Measurements from ENCODE around the gene C16orf54.
"Not testable (repeated sequence)": the region's sequence is repeated elsewhere in the genome, so short reads cannot be mapped to it uniquely, and the experiment has no call there.

Gene C16orf54

DNA sequence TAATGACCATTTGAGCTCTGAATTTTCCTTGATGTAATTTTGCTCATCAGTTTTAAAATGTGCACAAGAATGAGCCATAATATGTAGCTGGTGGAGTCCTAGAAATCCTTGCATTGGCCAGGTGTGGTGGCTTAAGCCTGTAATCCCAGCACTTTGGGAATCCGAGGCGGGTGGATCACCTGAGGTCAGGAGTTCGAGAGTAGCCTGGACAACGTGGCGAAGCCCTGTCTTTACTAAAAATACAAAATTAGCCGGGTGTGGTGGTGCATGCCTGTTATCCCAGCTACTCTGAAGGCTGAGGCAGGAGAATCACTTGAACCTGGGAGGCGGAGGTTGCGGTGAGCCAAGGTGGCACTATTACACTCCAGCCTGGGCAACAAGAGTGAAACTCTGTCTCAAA, 11.3 kb upstream of the C16orf54 start:
- H3K4me1 ChIP-seq (ENCODE audit: control insufficient read depth, insufficient read depth, low read length); H3K27ac ChIP-seq (ENCODE audit: extremely low read depth, low read depth, low read length); H3K9me3 ChIP-seq (ENCODE audit: control insufficient read depth, insufficient read depth, low read depth, low read length); H3K36me3 ChIP-seq (ENCODE audit: control insufficient read depth in 2 of 2, insufficient read depth in 1 of 2, low read length in 2 of 2); H3K4me3 ChIP-seq (ENCODE audit: low read depth, low read length); POLR2A ChIA-PET: not testable (repeated sequence)
- CTCF ChIA-PET = interaction anchor here (0.7 to 2.1 kb wide), 2 partner anchors 28 to 32 kb away, joined by 3 to 7 read pairs; no protein-coding TSS in a partner anchor

DNA sequence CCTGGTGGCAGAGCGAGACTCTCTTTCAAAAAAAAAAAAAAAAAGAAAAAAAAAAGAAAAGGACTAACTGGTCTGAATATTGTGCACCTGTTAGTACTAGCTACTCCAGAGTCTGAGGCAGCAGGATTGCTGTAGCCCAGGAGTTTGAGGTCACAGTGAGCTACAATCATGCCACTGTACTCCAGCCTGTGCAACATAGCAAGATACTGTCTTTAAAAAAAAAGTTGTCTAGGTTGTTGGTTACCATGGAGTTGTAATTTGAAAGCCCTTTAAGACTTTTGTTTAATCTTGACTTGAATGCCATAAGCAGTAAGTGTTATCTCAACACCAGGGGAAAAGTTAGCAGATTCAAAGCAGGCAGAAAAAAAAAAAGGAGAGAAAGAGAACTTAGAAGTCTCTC, 10.9 kb upstream of the C16orf54 start:
- H3K27ac ChIP-seq (ENCODE audit: extremely low read depth, low read depth, low read length) = no peak overlapping the region
- H3K4me3 ChIP-seq (ENCODE audit: low read depth, low read length) = no peak overlapping the region
- ChIA-PET CTCF (interaction anchor here (0.6 to 2.1 kb wide), 3 partner anchors 27 to 55 kb away, joined by 3 to 7 read pairs (median 4); no protein-coding TSS in a partner anchor), POLR2A (no interaction called here)
- H3K4me1 ChIP-seq (ENCODE audit: control insufficient read depth, insufficient read depth, low read length) = no peaks in the 10 kb centered on the region
- H3K36me3 ChIP-seq (ENCODE audit: control insufficient read depth in 2 of 2, insufficient read depth in 1 of 2, low read length in 2 of 2) = no peaks in the 10 kb centered on the region
- TF ChIP-seq MYNN (tag by site-specific recombination; IDR thresholded peaks at IDR 0.05; ENCODE audit: borderline replicate concordance) = 0 out of 2 replicates have a peak, but pooled peaks have one; percentile 27
- no peak for TF ChIP-seq ZNF202 (tag by site-specific recombination; IDR thresholded peaks at IDR 0.05; ENCODE audit: borderline replicate concordance)
- H3K9me3 ChIP-seq (ENCODE audit: control insufficient read depth, insufficient read depth, low read depth, low read length) = no peaks in the 10 kb centered on the region

DNA sequence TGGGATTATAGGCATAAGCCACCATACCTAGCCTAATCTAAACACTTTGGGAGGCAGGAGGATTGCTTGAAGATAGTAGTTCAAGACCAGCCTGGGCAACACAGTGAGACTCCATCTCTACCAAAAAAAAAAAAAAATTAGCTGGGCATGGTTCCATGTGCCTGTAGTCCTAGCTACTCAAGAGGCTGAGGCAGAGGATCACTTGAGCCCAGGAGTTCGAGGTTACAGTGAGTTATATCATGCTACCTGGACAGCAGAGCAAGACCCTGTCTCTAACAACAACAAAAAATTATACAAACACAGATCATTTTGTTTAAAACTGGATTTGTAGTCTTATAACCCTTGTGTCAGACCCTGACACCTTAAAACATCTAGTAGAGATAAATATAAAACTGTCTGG, 7.7 kb upstream of the C16orf54 start:
- no peak overlapping the region for H3K27ac ChIP-seq (ENCODE audit: extremely low read depth, low read depth, low read length)
- TF ChIP-seq ZNF121 (tag by site-specific recombination; IDR thresholded peaks at IDR 0.05) = peak; percentile 32; the same call in 1 of the 2 replicates
- no peak for TF ChIP-seq ZNF621 (tag by site-specific recombination; IDR thresholded peaks at IDR 0.05)
- TF ChIP-seq GLIS1 (tag by site-specific recombination; IDR thresholded peaks at IDR 0.05) = no peak
- no peak for TF ChIP-seq ZNF19 (tag by site-specific recombination; IDR thresholded peaks at IDR 0.05; ENCODE audit: low read depth)
- H3K4me1 ChIP-seq (ENCODE audit: control insufficient read depth, insufficient read depth, low read length) = no peaks in the 10 kb centered on the region
- POLR2A ChIA-PET = interaction anchor here (0.7 to 1.7 kb wide), 2 partner anchors 36 to 268 kb away, joined by 6 read pairs; partner anchors contain the start of gene KIF22
- CTCF ChIA-PET = interaction anchor here (1.0 to 1.7 kb wide), 2 partner anchors 11 to 24 kb away, joined by 3 to 9 read pairs; no protein-coding TSS in a partner anchor
- H3K4me3 ChIP-seq (ENCODE audit: low read depth, low read length) = no peak overlapping the region
- H3K36me3 ChIP-seq (ENCODE audit: control insufficient read depth in 2 of 2, insufficient read depth in 1 of 2, low read length in 2 of 2) = no peaks in the 10 kb centered on the region
- no peaks in the 10 kb centered on the region for H3K9me3 ChIP-seq (ENCODE audit: control insufficient read depth, insufficient read depth, low read depth, low read length)

DNA sequence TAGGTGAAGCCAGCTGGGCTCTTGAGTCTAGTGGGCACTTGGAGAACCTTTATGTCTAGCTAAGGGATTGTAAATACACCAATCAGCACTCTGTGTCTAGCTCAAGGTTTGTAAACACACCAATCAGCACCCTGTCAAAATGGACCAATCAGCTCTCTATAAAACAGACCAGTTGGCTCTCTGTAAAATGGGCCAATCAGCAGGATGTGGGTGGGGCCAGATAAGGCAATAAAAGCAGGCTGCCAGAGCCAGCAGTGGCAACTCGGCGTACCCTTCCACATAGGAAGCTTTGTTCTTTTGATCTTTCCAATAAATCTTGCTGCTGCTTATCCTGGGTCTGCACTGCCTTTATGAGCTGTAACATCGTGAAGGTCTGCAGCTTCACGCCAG, 3.0 kb upstream of the C16orf54 start:
- H3K9me3 ChIP-seq (ENCODE audit: control insufficient read depth, insufficient read depth, low read depth, low read length); H3K27ac ChIP-seq (ENCODE audit: extremely low read depth, low read depth, low read length); H3K4me3 ChIP-seq (ENCODE audit: low read depth, low read length); H3K36me3 ChIP-seq (ENCODE audit: control insufficient read depth in 2 of 2, insufficient read depth in 1 of 2, low read length in 2 of 2); H3K4me1 ChIP-seq (ENCODE audit: control insufficient read depth, insufficient read depth, low read length); POLR2A ChIA-PET: not testable (repeated sequence)
- CTCF ChIA-PET = interaction anchor here (0.8 kb wide), 1 partner anchor 257 kb away, joined by 4 read pairs; no protein-coding TSS in a partner anchor

DNA sequence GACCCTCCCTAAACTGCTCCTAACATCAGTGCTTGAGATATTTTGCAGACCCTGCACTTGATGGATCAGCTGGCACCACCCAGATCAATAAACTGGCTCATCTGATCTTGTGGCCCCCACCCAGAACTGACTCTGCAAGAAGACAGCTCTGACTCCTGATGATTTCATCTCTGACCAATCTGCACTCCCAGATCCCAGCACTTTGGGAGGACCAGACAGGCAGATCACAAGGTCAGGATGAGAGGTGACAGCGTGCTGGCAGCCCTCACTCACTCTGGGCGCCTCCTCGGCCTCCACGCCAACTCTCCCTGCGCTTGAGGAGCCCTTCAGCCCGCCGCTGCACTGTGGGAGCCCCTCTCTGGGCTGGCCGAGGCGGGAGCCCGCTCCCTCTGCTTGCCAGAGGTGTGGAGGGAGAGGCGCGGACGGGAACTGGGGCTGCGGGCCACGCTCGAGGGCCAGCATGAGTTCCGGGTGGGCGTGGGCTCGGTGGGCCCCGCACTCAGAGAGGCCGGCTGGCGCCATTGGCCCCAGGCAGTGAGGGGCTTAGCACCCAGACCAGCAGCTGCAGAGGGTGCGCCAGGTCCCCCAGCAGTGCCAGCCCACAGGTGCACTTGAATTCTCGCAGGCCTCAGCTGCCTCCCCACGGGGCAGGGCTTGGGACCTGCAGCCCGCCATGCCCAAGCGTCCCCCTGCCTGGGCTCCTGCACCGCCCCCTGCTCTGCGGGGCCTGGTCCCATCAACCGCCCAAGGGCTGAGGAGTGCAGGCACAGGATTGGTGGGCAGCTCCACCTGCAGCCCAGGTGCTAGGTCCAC, 2.4 kb upstream of the C16orf54 start:
- POLR2A ChIA-PET = no interaction called here
- TF ChIP-seq, protein P1, sequence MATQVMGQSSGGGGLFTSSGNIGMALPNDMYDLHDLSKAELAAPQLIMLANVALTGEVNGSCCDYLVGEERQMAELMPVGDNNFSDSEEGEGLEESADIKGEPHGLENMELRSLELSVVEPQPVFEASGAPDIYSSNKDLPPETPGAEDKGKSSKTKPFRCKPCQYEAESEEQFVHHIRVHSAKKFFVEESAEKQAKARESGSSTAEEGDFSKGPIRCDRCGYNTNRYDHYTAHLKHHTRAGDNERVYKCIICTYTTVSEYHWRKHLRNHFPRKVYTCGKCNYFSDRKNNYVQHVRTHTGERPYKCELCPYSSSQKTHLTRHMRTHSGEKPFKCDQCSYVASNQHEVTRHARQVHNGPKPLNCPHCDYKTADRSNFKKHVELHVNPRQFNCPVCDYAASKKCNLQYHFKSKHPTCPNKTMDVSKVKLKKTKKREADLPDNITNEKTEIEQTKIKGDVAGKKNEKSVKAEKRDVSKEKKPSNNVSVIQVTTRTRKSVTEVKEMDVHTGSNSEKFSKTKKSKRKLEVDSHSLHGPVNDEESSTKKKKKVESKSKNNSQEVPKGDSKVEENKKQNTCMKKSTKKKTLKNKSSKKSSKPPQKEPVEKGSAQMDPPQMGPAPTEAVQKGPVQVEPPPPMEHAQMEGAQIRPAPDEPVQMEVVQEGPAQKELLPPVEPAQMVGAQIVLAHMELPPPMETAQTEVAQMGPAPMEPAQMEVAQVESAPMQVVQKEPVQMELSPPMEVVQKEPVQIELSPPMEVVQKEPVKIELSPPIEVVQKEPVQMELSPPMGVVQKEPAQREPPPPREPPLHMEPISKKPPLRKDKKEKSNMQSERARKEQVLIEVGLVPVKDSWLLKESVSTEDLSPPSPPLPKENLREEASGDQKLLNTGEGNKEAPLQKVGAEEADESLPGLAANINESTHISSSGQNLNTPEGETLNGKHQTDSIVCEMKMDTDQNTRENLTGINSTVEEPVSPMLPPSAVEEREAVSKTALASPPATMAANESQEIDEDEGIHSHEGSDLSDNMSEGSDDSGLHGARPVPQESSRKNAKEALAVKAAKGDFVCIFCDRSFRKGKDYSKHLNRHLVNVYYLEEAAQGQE (tag by site-specific recombination; IDR thresholded peaks at IDR 0.05) = no peak
- TF ChIP-seq ZNF202 (tag by site-specific recombination; IDR thresholded peaks at IDR 0.05; ENCODE audit: borderline replicate concordance) = peak; percentile 53; the same call in 1 of the 2 replicates
- TF ChIP-seq, protein P2, sequence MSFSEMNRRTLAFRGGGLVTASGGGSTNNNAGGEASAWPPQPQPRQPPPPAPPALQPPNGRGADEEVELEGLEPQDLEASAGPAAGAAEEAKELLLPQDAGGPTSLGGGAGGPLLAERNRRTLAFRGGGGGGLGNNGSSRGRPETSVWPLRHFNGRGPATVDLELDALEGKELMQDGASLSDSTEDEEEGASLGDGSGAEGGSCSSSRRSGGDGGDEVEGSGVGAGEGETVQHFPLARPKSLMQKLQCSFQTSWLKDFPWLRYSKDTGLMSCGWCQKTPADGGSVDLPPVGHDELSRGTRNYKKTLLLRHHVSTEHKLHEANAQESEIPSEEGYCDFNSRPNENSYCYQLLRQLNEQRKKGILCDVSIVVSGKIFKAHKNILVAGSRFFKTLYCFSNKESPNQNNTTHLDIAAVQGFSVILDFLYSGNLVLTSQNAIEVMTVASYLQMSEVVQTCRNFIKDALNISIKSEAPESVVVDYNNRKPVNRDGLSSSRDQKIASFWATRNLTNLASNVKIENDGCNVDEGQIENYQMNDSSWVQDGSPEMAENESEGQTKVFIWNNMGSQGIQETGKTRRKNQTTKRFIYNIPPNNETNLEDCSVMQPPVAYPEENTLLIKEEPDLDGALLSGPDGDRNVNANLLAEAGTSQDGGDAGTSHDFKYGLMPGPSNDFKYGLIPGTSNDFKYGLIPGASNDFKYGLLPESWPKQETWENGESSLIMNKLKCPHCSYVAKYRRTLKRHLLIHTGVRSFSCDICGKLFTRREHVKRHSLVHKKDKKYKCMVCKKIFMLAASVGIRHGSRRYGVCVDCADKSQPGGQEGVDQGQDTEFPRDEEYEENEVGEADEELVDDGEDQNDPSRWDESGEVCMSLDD (tag by site-specific recombination; IDR thresholded peaks at IDR 0.05) = no peak
- peak; percentile 77 for TF ChIP-seq ZNF529 (tag by site-specific recombination; IDR thresholded peaks at IDR 0.05; ENCODE audit: insufficient replicate concordance)
- peak; percentile 54 for TF ChIP-seq ZBTB8A (tag by site-specific recombination; IDR thresholded peaks at IDR 0.05)
- TF ChIP-seq ZNF292 (tag by site-specific recombination; IDR thresholded peaks at IDR 0.05; ENCODE audit: borderline replicate concordance, low read depth) = no peak
- no peak for TF ChIP-seq ZNF792 (tag by site-specific recombination; IDR thresholded peaks at IDR 0.05)
- no peak for TF ChIP-seq ZNF837 (tag by site-specific recombination; IDR thresholded peaks at IDR 0.05)
- no peak for TF ChIP-seq ZNF302 (tag by site-specific recombination; IDR thresholded peaks at IDR 0.05; ENCODE audit: low read depth)
- TF ChIP-seq, protein P3, sequence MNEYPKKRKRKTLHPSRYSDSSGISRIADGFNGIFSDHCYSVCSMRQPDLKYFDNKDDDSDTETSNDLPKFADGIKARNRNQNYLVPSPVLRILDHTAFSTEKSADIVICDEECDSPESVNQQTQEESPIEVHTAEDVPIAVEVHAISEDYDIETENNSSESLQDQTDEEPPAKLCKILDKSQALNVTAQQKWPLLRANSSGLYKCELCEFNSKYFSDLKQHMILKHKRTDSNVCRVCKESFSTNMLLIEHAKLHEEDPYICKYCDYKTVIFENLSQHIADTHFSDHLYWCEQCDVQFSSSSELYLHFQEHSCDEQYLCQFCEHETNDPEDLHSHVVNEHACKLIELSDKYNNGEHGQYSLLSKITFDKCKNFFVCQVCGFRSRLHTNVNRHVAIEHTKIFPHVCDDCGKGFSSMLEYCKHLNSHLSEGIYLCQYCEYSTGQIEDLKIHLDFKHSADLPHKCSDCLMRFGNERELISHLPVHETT (tag by site-specific recombination; IDR thresholded peaks at IDR 0.05) = no peak

More for the DNA sequence above, 2.4 kb upstream of the C16orf54 start:
- Histone ChIP-seq H3K27ac (ENCODE audit: extremely low read depth, low read depth, low read length) (no peak overlapping the region), H3K4me3 (ENCODE audit: low read depth, low read length) (no peak overlapping the region), H3K36me3 (ENCODE audit: control insufficient read depth in 2 of 2, insufficient read depth in 1 of 2, low read length in 2 of 2) (no peaks in the 10 kb centered on the region), H3K9me3 (ENCODE audit: control insufficient read depth, insufficient read depth, low read depth, low read length) (no peaks in the 10 kb centered on the region), H3K4me1 (ENCODE audit: control insufficient read depth, insufficient read depth, low read length) (no peaks in the 10 kb centered on the region)
- CTCF ChIA-PET = interaction anchor here (0.8 kb wide), 1 partner anchor 258 kb away, joined by 4 read pairs; no protein-coding TSS in a partner anchor

All from HEK293 (cell line).